Aorta (tissue), 5 donors: ENCODE data around the gene MSRB3. TPM values are rescaled to one million over a fixed set of nuclear protein-coding genes. Genes with fewer than 3 reads are reported as not detected.
A peak's percentile ranks its signal among the peaks of the same experiment; 100 is the strongest.

Source experiments
- ATAC-seq: fragments of 200-7000 bp; cut with Tn5 transposase; one replicate; pipeline ENCODE4 v1.9.1; 2022; ENCODE audit warnings: moderate library complexity; ENCODE audit not compliant: low FRiP score
- DNase-seq, 2 donors: peaks; one replicate each; pipeline ENCODE4 v3.0.0-alpha.2; 2020
- H3K27ac ChIP-seq, 2 donors: one replicate each; pipeline ENCODE4 v1.5.1; 2013; ENCODE audit warnings: low read length in 2 of 2, mild to moderate bottlenecking in 2 of 2, moderate library complexity in 2 of 2, control low read depth in 1 of 2, inconsistent platforms in 1 of 2, low read depth in 1 of 2
- H3K27me3 ChIP-seq, 2 donors: one replicate each; pipeline ENCODE4 v1.6.1; 2013; ENCODE audit warnings: control low read depth in 1 of 2, low read length in 1 of 2, mild to moderate bottlenecking in 1 of 2, moderate library complexity in 1 of 2; ENCODE audit not compliant: insufficient read depth in 2 of 2, control insufficient read depth in 1 of 2
- H3K36me3 ChIP-seq, 2 donors: one replicate each; pipeline ENCODE4 v1.6.1; 2013; ENCODE audit warnings: control low read depth in 1 of 2, low read length in 1 of 2, mild to moderate bottlenecking in 1 of 2; ENCODE audit not compliant: insufficient read depth in 2 of 2, control insufficient read depth in 1 of 2
- H3K4me1 ChIP-seq, 2 donors: one replicate each; pipeline ENCODE4 v1.6.1; 2013; ENCODE audit warnings: low read length in 2 of 2, control low read depth in 1 of 2, mild to moderate bottlenecking in 1 of 2, moderate library complexity in 1 of 2; ENCODE audit not compliant: insufficient read depth in 2 of 2, control insufficient read depth in 1 of 2
- H3K4me3 ChIP-seq, 2 donors: one replicate each; pipeline ENCODE4 v1.5.1; 2013; ENCODE audit warnings: low read length in 2 of 2, control low read depth in 1 of 2, mild to moderate bottlenecking in 1 of 2
- H3K9me3 ChIP-seq: one replicate; pipeline ENCODE4 v1.6.1; 2013; ENCODE audit warnings: mild to moderate bottlenecking, low read length; ENCODE audit not compliant: control insufficient read depth
- WGBS, 2 donors: extraction: QIAGEN DNeasy Blood & Tissue Kit; methylation state at CpG; one replicate each; pipeline ENCODE4 v1.1.7; 2013; 5-methylcytosine and 5-hydroxymethylcytosine counted together
- intact Hi-C, 2 donors: fragments of 100-400 bp; cut with DNase I; formaldehyde crosslinking; loops; one replicate each; pipeline versions ENCODE4 v1.14.2 to v1.15.0; 2022
- polyA plus RNA-seq, 2 donors: library from polyadenylated mRNA; stranded (reverse); fragments of 200-250 nt; gene quantifications; one replicate each; pipeline ENCODE4 v1.2.3, GENCODE V29; 2013
- total RNA-seq, 2 donors: library from RNA; stranded (reverse); fragmentation: NEBNext Ultra II Directional; extraction: Animal tissue kit (Norgen Biotek cat#: 25700); gene quantifications; one replicate each; pipeline ENCODE4 v1.2.1, GENCODE V29; 2021
- donor health status: healthy with polysubstance abuse.
- donor health status: Bipolar disorder and iron deficiency.
- donor health status: DM: no; HTN: no; CAD: no.
- donor health status: DM: no; HTN: no; CAD: no.
- donor health status: DM: yes; HTN: yes; CAD: no.

MSRB3 gene
- total and polyA plus RNA-seq, 4 donors = 119 to 298 (median 225) TPM

DNA sequence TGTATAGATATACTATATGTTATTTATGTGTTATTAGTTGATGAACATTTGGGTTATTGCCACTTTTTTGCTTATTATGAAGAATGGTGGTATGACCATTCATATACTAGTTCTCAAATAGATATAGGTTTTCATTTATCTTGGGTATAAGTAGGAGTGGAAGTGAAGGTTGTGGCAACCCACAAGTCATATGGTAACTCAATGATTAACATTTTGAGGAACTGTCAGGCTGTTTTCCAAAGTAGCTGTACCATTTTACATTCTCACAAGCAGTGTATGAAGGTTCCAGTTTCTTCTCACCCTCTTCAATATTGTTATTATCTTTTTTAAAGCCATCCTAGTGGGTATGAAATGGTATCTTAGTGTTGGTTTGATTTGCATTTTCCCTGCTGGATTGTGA is 19.0 kb upstream of the MSRB3 start:
- Histone ChIP-seq H3K4me1 (no peaks in the 10 kb centered on the region), H3K4me3 (no peak overlapping the region), H3K9me3 (no peaks in the 10 kb centered on the region), H3K27ac (no peak overlapping the region), H3K27me3 (no peaks in the 10 kb centered on the region), H3K36me3 (no peaks in the 10 kb centered on the region)
- intact Hi-C loops = no loop called here
- ATAC-seq = no peak
- DNase-seq = no peak

DNA sequence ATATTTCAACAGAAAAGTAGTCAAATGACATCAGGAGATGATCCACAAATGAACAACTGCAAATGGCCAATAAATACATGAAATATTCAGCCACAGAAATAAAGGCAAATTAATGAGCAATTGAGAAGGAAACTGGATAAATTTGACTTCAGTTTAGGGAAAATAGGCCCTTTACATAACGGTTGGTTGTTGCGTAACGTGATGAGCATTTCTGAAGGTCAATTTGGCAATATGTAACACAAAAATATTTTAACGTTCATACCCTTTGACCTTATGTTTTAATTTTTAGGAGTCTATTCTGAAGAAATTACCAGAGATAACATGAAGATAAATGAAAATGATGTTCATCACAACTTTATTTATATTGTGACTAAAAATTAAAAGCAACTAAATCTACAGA is 14.7 kb upstream of the MSRB3 start:
- intact Hi-C loops = no loop called here
- Histone ChIP-seq H3K4me1 (no peaks in the 10 kb centered on the region), H3K4me3 (no peak overlapping the region), H3K9me3 (no peaks in the 10 kb centered on the region), H3K27me3 (no peaks in the 10 kb centered on the region), H3K27ac (no peak overlapping the region), H3K36me3 (no peaks in the 10 kb centered on the region)
- 94 to 95% methylated on average over 4 of the region's 4 CpGs for WGBS, 2 donors
- ATAC-seq (no peak), DNase-seq (no peak)

DNA sequence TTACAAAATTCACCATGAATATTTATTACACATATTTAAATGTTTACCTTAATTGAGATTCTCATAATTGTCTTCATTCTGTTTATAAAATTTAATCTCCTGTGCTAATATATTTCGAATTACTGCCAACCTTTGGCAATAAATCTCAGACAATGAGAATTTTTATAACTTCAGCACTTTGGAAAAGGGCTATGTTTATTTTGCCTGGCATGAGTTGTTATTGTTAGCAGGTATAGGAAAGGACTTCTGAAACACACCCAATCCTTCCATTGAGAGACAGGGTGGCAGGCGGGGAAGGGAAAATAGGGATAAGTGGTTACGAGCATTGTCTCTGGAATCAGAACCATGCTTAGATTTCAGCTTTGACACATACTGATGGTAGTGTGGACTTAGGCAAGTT is 12.1 kb upstream of the MSRB3 start:
- DNase-seq (no peak), ATAC-seq (no peak)
- WGBS, 2 donors = 79 to 81% methylated on average over 3 of the region's 3 CpGs
- Histone ChIP-seq H3K4me1 (no peaks in the 10 kb centered on the region), H3K9me3 (no peaks in the 10 kb centered on the region), H3K27me3 (no peaks in the 10 kb centered on the region), H3K4me3 (no peak overlapping the region), H3K36me3 (no peaks in the 10 kb centered on the region), H3K27ac (no peak overlapping the region)
- intact Hi-C loops = no loop called here

DNA sequence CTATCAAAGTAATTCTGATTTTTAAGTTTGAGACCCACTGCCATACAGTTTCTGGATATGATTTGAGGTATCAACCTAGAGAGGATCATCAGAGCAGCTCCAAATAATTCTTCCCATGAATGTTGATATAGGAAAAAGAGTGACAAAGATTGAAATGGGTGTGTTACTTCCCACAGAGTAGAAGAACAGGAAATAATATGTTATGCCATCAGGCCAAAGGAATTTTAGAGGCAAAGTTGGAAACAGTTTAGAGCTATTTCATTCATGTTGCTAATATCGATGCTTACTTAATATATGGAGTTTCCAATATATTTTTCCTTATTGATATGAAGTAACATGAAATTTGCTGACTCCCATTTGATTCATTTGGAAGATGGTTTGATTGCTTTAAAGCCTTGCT is 8.9 kb upstream of the MSRB3 start:
- Histone ChIP-seq H3K27ac (no peak overlapping the region), H3K4me1 (no peaks in the 10 kb centered on the region), H3K36me3 (no peaks in the 10 kb centered on the region), H3K4me3 (no peak overlapping the region), H3K27me3 (no peaks in the 10 kb centered on the region), H3K9me3 (no peaks in the 10 kb centered on the region)
- no peak for DNase-seq
- intact Hi-C loops = no loop called here
- WGBS, 2 donors = 28 to 31% methylated on average over 1 of the region's 1 CpG
- no peak for ATAC-seq

DNA sequence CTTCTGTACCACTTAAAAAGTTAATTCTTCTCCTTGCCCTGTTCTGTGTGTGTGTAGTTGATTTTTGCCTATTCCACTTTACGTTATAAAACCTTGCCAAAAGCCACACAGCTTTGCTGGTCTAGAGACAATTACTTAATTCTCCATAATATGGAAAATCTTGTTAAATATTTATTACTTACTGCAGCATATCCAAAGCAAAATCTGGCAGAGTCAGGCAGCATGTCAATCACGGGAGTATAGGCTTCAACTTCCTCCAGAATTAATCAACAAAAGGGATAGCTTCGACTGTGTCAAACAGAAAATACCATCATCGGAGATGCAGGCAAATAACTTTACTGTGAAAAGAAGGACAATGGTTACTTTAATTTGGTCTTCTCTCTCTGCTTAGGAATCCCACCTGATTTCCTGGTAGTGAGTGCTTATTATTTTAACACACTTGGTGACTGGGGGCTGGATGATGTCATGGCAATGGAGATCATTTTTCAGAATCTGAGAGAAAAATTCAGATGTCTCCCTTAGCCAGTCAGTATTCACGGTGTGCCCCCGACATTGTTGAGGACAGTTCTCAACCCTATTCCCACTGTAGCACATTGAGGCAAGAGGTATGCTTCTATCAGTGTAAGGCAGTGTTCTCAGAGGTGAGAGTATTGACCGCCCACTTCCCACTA is 3.7 kb upstream of the MSRB3 start:
- Histone ChIP-seq H3K36me3 (no peaks in the 10 kb centered on the region), H3K27ac (no peak overlapping the region), H3K4me1 (no peaks in the 10 kb centered on the region), H3K9me3 (no peaks in the 10 kb centered on the region), H3K4me3 (no peak overlapping the region), H3K27me3 (no peaks in the 10 kb centered on the region)
- intact Hi-C loops = no loop called here
- 91 to 92% methylated on average over 7 of the region's 7 CpGs for WGBS, 2 donors
- ATAC-seq (no peak), DNase-seq (no peak)

DNA sequence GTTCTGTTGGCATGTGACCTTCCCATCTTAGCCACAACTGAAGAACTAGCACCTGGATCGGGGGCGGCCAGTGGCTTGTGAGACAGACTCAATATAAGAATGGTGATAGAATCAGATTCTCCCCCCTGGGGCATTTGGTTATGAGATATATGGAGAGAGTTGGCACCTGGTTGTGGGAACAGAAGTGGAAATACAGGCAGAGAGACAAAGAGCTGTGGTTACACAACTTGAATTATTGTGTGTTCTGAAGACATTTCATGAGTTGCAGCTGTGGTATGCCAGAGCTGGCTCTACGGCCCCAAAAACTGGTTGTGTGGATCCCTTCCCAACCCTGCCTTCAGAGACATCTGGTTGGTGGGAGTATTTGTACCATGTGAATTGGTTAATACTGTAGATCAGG is 2.9 kb upstream of the MSRB3 start:
- no peaks in the 10 kb centered on the region for H3K4me1 ChIP-seq
- H3K27me3 ChIP-seq = no peaks in the 10 kb centered on the region
- H3K36me3 ChIP-seq = no peaks in the 10 kb centered on the region
- 91 to 93% methylated on average over 3 of the region's 3 CpGs for WGBS, 2 donors
- ATAC-seq (no peak), DNase-seq (no peak)
- no peak overlapping the region for H3K27ac ChIP-seq
- intact Hi-C loops = no loop called here
- no peaks in the 10 kb centered on the region for H3K9me3 ChIP-seq
- no peak overlapping the region for H3K4me3 ChIP-seq

DNA sequence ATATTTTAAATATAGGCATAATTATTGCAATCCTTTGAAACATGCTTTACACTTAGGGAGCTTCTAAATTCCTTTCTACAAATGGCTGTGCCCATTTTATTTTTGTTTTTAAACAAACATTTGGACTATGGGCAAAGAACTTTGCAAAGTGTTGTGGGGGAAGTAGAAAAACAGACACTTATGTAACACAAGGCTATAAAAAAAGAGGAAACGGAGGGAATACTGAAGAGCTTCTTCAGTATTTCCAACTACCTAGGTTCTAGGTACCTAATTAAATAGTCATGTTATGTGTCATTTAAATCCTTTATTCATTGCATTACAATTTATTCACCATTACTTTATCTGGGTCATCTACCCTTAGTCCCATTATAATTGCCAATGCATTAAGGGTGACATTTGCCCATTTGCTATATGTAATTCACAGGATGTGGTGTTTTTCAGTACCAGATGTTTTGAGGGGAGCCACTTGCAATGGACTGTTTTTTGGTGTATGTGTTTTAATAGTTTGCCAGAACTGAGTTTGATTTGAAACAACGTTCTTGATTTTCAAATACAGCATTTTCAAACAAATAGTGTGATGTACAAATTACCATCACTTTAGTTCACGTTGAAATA is 1.5 kb upstream of the MSRB3 start:
- intact Hi-C loops = no loop called here
- ATAC-seq (no peak), DNase-seq (no peak)
- WGBS, 2 donors = 30 to 35% methylated on average over 3 of the region's 3 CpGs
- Histone ChIP-seq H3K36me3 (no peaks in the 10 kb centered on the region), H3K27ac (no peak overlapping the region), H3K4me1 (no peaks in the 10 kb centered on the region), H3K4me3 (no peak overlapping the region), H3K27me3 (no peaks in the 10 kb centered on the region), H3K9me3 (no peaks in the 10 kb centered on the region)

DNA sequence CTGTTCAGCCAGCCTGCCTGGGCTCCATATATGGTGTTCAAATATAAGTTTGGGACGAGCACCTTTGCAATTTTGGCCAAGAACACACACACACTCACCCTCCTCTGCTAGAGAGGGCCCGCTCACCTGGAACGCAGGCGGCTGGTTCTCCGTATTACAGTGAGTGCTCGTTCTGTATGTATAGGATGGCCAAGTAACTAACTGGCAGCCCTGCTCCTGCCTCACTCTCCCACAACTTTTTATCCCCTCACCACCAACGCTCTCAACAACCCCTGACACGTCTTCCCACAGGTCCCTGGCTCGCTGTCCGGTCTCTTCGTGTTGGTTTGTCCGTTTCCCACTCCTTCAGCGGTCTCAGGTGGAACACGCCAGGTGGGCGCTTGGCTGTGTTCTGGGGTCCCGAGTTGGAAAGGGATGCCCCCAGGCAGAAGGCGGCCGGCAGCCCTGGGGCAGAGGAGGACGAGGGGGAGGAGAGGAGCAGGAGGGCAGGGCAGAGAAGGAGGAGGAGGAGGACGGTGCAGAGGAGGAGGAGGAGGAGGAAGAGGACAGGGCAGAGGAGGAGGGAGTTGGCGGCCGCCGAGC is 398 bp upstream of the MSRB3 start:
- intact Hi-C loops = no loop called here

More for the DNA sequence above, 398 bp upstream of the MSRB3 start:
- Histone ChIP-seq H3K4me3 (peak overlapping the region; percentile 4 to 24), H3K27ac (peak overlapping the region in 1 of 2 donors; percentile 95), H3K36me3 (no peaks in the 10 kb centered on the region), H3K9me3 (no peaks in the 10 kb centered on the region), H3K27me3 (no peaks in the 10 kb centered on the region), H3K4me1 (no peaks in the 10 kb centered on the region)
- DNase-seq = no peak
- peak; percentile 2 for ATAC-seq
- WGBS, 2 donors = 4 to 6% methylated on average over 19 to 23 of the region's 23 CpGs
